ENCODE results near the gene IL16. TPM values are rescaled to one million over a fixed set of nuclear protein-coding genes. Genes with fewer than 3 reads are reported as not detected.

Gene IL16
- total and polyA plus RNA-seq, 2 donors from 2014 or later = 1.4 to 19.9 TPM

GRCh38 chr15:81297603-81298575 is 101.2 kb downstream of the IL16 start:
- no peak for DNase-seq
- intact Hi-C loops (cut with DNase I) = no loop called here
- Histone ChIP-seq H3K36me3 (ENCODE audit: control insufficient read depth in 2 of 3, insufficient read depth in 3 of 3, low read length in 3 of 3) (no peaks in the 10 kb centered on the region), H3K9ac (ENCODE audit: low read length in 3 of 3) (peak overlapping the region in 1 of 3 donors; percentile 12), H3K4me3 (ENCODE audit: low read length in 3 of 3) (peak overlapping the region in 2 of 3 donors; percentile 37 to 50), H3K9me3 (ENCODE audit: control insufficient read depth in 2 of 3, insufficient read depth in 1 of 3, low read length in 3 of 3) (no peaks in the 10 kb centered on the region), H3K27me3 (ENCODE audit: control insufficient read depth, insufficient read depth, low read length) (no peaks in the 10 kb centered on the region), H3K27ac (ENCODE audit: low read depth in 2 of 2, low read length in 2 of 2) (peak overlapping the region in 1 of 2 donors; percentile 54), H3K4me1 (ENCODE audit: control insufficient read depth in 2 of 3, insufficient read depth in 2 of 3, low read depth in 1 of 3, low read length in 3 of 3) (peaks cover 0 to 14% (median 0%) of the 10 kb centered on the region in 3 donors)
- TF ChIP-seq, protein P1, sequence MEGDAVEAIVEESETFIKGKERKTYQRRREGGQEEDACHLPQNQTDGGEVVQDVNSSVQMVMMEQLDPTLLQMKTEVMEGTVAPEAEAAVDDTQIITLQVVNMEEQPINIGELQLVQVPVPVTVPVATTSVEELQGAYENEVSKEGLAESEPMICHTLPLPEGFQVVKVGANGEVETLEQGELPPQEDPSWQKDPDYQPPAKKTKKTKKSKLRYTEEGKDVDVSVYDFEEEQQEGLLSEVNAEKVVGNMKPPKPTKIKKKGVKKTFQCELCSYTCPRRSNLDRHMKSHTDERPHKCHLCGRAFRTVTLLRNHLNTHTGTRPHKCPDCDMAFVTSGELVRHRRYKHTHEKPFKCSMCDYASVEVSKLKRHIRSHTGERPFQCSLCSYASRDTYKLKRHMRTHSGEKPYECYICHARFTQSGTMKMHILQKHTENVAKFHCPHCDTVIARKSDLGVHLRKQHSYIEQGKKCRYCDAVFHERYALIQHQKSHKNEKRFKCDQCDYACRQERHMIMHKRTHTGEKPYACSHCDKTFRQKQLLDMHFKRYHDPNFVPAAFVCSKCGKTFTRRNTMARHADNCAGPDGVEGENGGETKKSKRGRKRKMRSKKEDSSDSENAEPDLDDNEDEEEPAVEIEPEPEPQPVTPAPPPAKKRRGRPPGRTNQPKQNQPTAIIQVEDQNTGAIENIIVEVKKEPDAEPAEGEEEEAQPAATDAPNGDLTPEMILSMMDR (IDR thresholded peaks at IDR 0.05; ENCODE audit: borderline replicate concordance, extremely low read depth, insufficient read depth) = no peak
- no peak for FAIRE-seq

DNA sequence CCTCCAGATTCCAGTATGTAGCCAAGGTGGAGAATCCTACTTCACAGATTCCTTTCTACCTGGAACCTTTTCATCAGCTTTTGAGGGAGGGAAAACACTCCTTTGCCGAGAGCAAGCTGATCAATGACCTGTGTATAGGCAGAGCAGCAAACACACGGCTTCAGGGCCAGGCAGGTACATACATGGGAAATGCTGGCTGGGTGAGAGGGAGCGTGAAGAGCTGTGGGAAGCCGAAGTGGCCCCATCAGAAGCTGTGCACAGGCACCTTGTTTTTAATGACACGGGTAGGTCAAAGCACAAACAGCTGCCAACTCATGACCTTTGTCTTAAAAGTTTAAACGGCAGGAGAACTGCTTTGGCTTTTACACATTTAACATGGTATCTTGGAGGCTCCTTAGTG is 101.9 kb downstream of the IL16 start:
- intact Hi-C loops (cut with DNase I) = no loop called here
- H3K27ac ChIP-seq (ENCODE audit: low read depth in 2 of 2, low read length in 2 of 2) = no peak overlapping the region
- H3K4me1 ChIP-seq (ENCODE audit: control insufficient read depth in 2 of 3, insufficient read depth in 2 of 3, low read depth in 1 of 3, low read length in 3 of 3) = peaks cover 0 to 17% (median 0%) of the 10 kb centered on the region in 3 donors
- H3K36me3 ChIP-seq (ENCODE audit: control insufficient read depth in 2 of 3, insufficient read depth in 3 of 3, low read length in 3 of 3) = no peaks in the 10 kb centered on the region
- no peak for DNase-seq
- FAIRE-seq = no peak
- H3K27me3 ChIP-seq (ENCODE audit: control insufficient read depth, insufficient read depth, low read length) = no peaks in the 10 kb centered on the region
- no peak overlapping the region for H3K9ac ChIP-seq (ENCODE audit: low read length in 3 of 3)
- TF ChIP-seq, protein P1 (IDR thresholded peaks at IDR 0.05; ENCODE audit: borderline replicate concordance, extremely low read depth, insufficient read depth) = no peak
- peak overlapping the region in 1 of 3 donors; percentile 1 for H3K4me3 ChIP-seq (ENCODE audit: low read length in 3 of 3)
- H3K9me3 ChIP-seq (ENCODE audit: control insufficient read depth in 2 of 3, insufficient read depth in 1 of 3, low read length in 3 of 3) = no peaks in the 10 kb centered on the region

- H3K9ac ChIP-seq (ENCODE audit: low read length in 3 of 3) = no peak overlapping the region
- TF ChIP-seq, protein P1 (IDR thresholded peaks at IDR 0.05; ENCODE audit: borderline replicate concordance, extremely low read depth, insufficient read depth) = no peak
- no peak overlapping the region for H3K27ac ChIP-seq (ENCODE audit: low read depth in 2 of 2, low read length in 2 of 2)
- H3K9me3 ChIP-seq (ENCODE audit: control insufficient read depth in 2 of 3, insufficient read depth in 1 of 3, low read length in 3 of 3) = no peaks in the 10 kb centered on the region
- no peak for FAIRE-seq
- no peaks in the 10 kb centered on the region for H3K27me3 ChIP-seq (ENCODE audit: control insufficient read depth, insufficient read depth, low read length)
- intact Hi-C loops (cut with DNase I) = no loop called here
- peaks cover 0 to 15% (median 0%) of the 10 kb centered on the region in 3 donors for H3K4me1 ChIP-seq (ENCODE audit: control insufficient read depth in 2 of 3, insufficient read depth in 2 of 3, low read depth in 1 of 3, low read length in 3 of 3)
- peak overlapping the region in 1 of 3 donors; percentile 4 for H3K4me3 ChIP-seq (ENCODE audit: low read length in 3 of 3)
- no peaks in the 10 kb centered on the region for H3K36me3 ChIP-seq (ENCODE audit: control insufficient read depth in 2 of 3, insufficient read depth in 3 of 3, low read length in 3 of 3)
- no peak for DNase-seq
Observed at GRCh38 chr15:81299156-81299555, 102.5 kb downstream of the IL16 start.
